BE2C (cell line): ENCODE measurements around the gene SARDH.

ENCODE experiments used
- DNase-seq: peaks from one replicate; pipeline ENCODE4 v3.0.0-alpha.2; 2020
- H3K27me3 ChIP-seq: fragments of 250-450 bp; sonication (Bioruptor Pico); 2 replicates; pipeline ENCODE4 v1.5.1; 2020; ENCODE audit warnings: mild to moderate bottlenecking
- H3K36me3 ChIP-seq: fragments of 250-450 bp; sonication (Bioruptor Pico); 2 replicates; pipeline ENCODE4 v1.5.1; 2020; ENCODE audit warnings: mild to moderate bottlenecking
- H3K4me1 ChIP-seq: fragments of 250-450 bp; sonication (Bioruptor Pico); 2 replicates; pipeline ENCODE4 v1.5.1; 2020
- H3K4me3 ChIP-seq: 2 replicates; pipeline ENCODE4 v1.5.1; 2011; ENCODE audit warnings: low read depth, low read length
- H3K9me3 ChIP-seq: fragments of 250-450 bp; sonication (Bioruptor Pico); 2 replicates; pipeline ENCODE4 v1.5.1; 2020
- CTCF ChIP-seq: IDR thresholded peaks from 2 replicates; pipeline ENCODE4 v1.5.1; 2012; ENCODE audit warnings: mild to moderate bottlenecking, low read depth, low read length

The SARDH gene

GRCh38 chr9:133672503-133673257 is 65.5 kb downstream of the SARDH start:
- H3K27me3 ChIP-seq: no peaks in the 10 kb centered on the region
- H3K4me1 ChIP-seq: no peaks in the 10 kb centered on the region
- DNase-seq: no peak
- TF ChIP-seq CTCF: no peak
- H3K4me3 ChIP-seq: no peak overlapping the region
- H3K36me3 ChIP-seq: no peaks in the 10 kb centered on the region
- H3K9me3 ChIP-seq: no peaks in the 10 kb centered on the region; the same call in 1 of the 2 replicates

GRCh38 chr9:133671371-133671770 is 66.8 kb downstream of the SARDH start:
- H3K36me3 ChIP-seq: no peaks in the 10 kb centered on the region
- H3K27me3 ChIP-seq: no peaks in the 10 kb centered on the region
- TF ChIP-seq CTCF: no peak
- no peaks in the 10 kb centered on the region; the same call in 1 of the 2 replicates for H3K9me3 ChIP-seq
- no peak overlapping the region for H3K4me3 ChIP-seq
- no peak for DNase-seq
- no peaks in the 10 kb centered on the region for H3K4me1 ChIP-seq

GRCh38 chr9:133670466-133670865 is 67.7 kb downstream of the SARDH start:
- no peak overlapping the region for H3K4me3 ChIP-seq
- DNase-seq: no peak
- H3K4me1 ChIP-seq: no peaks in the 10 kb centered on the region
- no peaks in the 10 kb centered on the region; the same call in 1 of the 2 replicates for H3K9me3 ChIP-seq
- no peak for TF ChIP-seq CTCF
- H3K36me3 ChIP-seq: no peaks in the 10 kb centered on the region
- H3K27me3 ChIP-seq: no peaks in the 10 kb centered on the region

GRCh38 chr9:133669182-133669801 is 68.9 kb downstream of the SARDH start:
- Histone ChIP-seq H3K27me3 (no peaks in the 10 kb centered on the region), H3K9me3 (no peaks in the 10 kb centered on the region; the same call in 1 of the 2 replicates), H3K4me1 (no peaks in the 10 kb centered on the region), H3K4me3 (no peak overlapping the region), H3K36me3 (no peaks in the 10 kb centered on the region)
- DNase-seq: no peak
- TF ChIP-seq CTCF: no peak

GRCh38 chr9:133667759-133668450 is 70.2 kb downstream of the SARDH start:
- TF ChIP-seq CTCF: no peak
- DNase-seq: no peak
- Histone ChIP-seq H3K27me3 (no peaks in the 10 kb centered on the region), H3K9me3 (no peaks in the 10 kb centered on the region; the same call in 1 of the 2 replicates), H3K4me3 (no peak overlapping the region), H3K36me3 (no peaks in the 10 kb centered on the region), H3K4me1 (no peaks in the 10 kb centered on the region)
